GM21447 (cell line): ENCODE measurements around the gene MS4A18.
"Not testable (repeated sequence)": the region's sequence is repeated elsewhere in the genome, so short reads cannot be mapped to it uniquely, and the experiment has no call there.

Experiments used
- ATAC-seq: cut with Tn5 transposase; IDR thresholded peaks from one replicate; pipeline ENCODE4 v1.9.1; 2021; ENCODE audit not compliant: unreplicated experiment

MS4A18 gene

DNA sequence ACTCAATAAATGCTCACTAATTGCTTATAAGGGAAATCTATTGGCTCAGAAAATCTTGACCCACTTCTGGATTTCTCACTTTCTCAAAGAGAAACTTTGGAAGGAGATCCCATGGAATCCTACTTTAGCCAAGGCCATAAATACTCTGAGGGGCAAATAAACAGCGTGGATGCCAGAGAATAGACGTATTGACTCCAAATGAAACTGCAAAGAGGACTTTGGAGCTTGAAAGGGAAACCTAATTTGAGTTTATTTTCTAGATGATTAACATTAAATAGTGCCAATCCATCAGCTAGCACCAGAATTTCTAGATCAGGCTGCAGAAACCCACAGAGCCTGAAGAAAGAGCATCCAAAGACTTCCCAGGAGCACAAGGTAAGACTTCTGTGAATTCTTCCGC lies at the start of gene MS4A18:
TSS of gene MS4A18 (plus strand) at position 301 of the 400 bp plus-strand sequence.
- no peak for ATAC-seq

DNA sequence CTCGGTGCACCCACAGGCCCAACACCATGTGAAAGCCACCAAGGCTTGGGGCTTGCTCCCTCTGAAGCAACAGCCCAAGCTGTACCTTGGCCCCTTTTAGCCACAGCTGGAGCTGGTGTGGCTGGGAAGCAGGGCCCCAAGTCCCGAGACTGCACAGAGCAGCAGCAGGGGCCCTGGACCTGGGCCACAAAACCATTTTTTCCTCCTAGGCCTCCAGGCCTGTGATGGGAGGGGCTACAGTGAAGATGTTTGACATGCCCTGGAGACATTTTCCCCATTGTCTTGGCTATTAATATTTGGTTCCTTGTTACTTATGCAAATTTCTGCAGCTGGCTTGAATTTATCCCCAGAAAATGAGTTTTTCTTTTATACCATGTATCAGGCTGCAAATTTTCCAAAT lies 46.3 kb upstream of the MS4A18 start:
- not testable (repeated sequence) for ATAC-seq

DNA sequence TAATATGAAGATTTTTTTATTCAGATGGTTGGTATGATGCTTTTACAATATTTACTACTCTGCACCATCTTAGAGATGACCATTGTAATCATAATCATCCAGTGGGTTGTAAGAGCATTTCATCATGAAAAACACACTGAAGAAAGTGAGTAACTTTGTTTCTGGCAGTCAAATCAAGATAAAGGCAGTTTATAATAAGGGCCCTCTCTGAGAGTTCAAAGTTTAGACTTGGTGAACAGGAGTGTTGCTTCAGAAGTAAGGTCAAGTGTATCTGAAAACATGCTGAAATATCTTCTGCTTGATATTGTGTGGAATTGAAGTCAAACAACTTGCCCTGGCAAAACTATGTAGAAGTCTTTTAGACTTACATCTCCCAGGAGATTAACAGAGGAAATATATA lies 44.6 kb upstream of the MS4A18 start:
- ATAC-seq = no peak

DNA sequence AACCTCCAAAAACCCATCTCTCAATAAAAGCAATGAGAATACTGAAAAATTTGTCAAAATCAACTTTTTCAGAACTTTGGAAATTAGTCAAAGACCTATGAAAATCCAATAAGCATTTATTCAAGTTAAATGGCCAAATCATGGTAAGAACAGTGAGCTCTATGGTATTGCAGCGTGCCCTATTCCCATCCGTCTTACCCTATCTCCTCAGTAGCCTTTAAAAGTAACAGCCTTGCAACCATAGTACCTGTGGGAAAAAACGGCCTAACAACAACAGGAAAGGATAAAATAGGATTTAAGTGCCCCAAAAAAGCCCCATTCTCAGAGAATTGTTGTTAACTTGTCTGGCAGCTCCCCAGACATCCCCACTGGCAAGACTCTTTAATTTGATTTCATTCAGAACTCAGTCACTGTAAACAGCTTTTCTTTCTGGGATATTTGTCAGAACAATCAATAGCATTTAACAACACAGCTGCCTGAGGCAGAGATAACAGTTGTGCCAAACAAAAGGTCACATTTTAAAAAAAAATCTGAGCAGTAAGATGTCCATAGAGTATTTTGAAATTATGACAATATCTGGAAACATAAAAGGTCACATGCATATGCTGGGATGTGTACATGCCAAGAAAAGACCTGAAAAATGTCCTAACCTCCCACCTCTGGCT lies 43.9 kb upstream of the MS4A18 start:
- no peak for ATAC-seq

DNA sequence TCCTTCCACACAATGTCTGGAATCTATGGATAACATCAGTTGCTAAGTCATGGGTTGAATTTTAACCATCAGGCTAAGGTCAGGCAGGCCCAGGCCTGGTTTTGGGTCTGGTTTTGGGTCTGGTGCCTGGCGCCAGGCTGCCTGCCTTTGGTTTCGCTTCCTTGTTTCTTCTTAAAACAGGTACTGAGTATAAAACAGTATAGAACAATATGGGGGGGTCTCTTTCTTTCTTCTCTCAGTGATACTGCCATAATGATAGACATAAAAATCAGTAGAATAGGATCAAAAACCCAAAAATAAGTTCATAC lies 40.0 kb upstream of the MS4A18 start:
- ATAC-seq = peak; percentile 48

DNA sequence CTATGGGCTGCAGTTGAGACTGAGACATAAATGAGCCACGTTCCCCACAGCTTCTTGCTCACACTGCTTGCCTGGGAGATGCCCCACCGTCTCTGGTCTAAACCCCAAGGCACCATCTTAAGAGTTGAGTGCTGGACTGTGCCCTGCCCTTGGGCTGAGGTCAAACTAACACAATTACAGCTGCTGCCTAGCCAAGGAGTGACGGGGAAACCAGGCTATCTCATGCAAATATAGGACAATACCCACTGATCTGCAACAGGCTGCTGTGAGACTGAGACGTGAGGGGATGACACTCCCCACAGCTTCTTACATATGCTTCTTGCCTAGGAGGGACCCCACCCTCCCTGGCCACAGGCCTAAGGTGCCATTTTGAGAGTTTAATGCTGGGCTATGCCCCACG lies 32.9 kb upstream of the MS4A18 start:
- no peak for ATAC-seq

DNA sequence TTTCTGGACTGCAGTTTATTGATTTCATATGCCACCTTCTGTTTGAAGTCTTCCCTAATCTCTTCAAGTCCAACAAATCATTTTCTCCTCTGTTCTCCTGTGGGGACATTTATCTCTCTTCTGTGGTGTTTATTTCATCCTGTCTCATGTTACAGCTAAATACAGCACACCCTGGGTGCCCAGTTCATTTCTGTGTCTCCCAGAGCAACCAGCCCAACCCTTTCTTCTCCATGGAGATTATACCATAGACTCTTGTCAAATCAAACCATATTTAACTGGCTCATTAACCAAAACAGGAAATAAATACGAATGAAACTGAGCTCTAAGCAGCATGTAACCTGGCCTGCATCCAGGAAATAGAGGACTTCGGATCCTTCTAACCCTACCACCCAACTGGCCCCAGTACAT lies 25.2 kb upstream of the MS4A18 start, which contains the start of gene MS4A8:
TSS of gene MS4A8 (plus strand) at position 329 of the 408 bp plus-strand sequence. CDS start 1,249 bp downstream, outside the sequence.
- no peak for ATAC-seq

DNA sequence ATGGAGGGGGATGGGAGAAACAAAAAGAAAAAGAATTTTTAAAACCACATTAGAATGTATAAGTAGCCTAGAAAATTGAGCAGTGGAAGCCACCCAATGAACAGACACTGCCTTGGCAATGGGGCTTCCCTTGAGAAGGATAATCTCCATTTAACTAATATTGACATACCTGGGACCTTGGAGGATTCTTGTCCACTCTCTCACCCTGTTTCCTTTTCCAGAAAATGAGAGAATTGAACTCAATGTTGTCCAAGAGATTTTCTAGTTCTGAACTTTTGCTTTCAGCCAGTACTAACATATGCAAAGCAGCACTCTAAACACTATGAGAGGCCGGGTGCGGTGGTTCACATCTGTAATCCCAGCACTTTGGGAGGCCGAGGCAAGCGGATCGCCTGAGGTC lies 24.6 kb upstream of the MS4A18 start:
- ATAC-seq = no peak

DNA sequence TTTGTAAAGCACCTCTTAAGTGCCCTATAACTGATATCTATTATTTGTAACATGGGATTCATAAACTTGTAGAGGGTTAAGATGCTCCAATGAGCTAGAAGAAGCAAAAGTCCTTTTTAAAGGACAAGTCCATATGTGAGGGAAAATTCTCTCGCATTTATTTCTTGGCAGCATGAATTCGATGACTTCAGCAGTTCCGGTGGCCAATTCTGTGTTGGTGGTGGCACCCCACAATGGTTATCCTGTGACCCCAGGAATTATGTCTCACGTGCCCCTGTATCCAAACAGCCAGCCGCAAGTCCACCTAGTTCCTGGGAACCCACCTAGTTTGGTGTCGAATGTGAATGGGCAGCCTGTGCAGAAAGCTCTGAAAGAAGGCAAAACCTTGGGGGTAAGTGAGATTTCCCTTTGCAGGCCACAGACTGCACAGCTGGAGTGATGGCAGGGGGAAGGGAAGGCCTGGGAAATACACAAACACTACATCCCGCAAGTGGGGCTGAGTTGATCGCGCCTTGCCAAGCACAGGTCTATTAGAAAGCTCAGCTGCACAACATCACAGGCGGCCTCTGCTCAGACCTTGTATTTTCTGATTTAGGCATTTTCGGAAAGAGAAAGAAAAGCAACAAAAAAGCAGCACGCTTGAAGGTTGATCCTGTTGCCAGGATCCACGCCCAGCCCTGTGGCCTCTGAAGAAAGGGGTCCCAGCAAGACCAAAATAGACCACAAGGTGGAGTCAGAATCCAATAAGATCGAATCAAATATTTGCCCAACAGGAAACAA lies 23.6 kb upstream of the MS4A18 start:
- no peak for ATAC-seq

DNA sequence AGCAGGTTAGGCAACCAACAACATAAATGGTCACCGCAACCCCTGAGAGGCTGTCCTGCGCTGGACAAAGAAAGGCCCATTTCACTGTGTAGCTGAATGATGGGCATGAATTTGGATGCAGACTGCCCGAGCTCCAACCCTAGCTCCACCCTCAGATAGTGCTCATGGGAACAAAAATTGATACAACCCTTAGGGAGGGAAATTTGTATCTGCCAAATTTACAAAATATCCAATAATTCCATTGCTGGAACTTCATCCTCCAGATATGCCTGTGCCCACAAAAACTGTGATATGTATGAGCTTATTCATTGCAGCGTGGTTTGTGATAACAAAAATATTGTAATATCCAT lies 23.1 kb upstream of the MS4A18 start:
- no peak for ATAC-seq

DNA sequence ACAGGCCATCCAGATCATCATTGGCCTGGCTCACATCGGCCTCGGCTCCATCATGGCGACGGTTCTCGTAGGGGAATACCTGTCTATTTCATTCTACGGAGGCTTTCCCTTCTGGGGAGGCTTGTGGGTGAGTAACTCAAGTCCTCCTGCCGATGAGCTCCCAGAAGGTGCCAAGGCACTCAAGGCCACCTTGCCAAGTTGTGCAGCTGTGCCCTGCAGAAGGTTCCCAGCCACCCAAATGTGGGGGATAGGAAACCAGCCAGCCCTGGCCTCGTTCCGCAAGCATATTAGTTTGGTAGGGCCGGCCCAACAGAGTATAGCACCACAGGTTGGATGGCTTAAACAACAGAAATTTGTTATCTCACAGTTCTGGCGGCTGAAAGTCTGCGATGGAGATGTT lies 21.1 kb upstream of the MS4A18 start:
- no peak for ATAC-seq

DNA sequence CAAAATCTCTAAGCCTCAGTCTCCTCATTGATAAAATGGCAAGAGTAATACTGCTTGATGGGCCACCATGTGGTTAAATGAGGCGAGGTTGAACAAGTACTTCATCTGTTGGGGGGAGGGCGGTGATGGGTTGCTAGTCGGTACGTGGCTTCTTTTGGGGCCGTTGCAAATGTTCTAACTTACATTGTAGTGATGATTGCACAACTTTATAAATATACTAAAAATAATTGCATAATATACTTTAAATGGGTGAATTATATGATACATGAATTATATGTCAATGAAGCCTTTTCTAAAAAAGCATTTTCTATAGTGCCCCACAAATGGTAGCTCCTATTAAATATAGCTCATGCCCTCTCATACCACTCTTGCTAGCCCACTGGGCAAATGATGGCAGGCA lies 18.6 kb upstream of the MS4A18 start:
- no peak for ATAC-seq

DNA sequence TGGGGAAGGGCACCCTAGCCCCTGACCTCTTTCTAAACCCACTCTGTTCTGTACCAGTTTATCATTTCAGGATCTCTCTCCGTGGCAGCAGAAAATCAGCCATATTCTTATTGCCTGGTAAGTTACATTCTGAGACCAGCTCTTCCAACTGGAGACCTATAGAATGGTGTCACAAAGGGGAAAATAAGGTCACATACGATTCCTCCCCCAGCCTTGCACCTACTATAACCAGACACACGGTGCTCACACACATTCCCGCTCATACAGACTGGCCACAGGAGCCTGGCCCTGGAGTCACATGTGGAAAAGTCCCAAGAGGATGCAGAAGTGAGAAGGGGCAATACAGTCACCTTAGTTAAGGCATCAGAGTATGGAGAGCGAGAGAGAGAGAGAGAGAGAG lies 17.6 kb upstream of the MS4A18 start:
- no peak for ATAC-seq

DNA sequence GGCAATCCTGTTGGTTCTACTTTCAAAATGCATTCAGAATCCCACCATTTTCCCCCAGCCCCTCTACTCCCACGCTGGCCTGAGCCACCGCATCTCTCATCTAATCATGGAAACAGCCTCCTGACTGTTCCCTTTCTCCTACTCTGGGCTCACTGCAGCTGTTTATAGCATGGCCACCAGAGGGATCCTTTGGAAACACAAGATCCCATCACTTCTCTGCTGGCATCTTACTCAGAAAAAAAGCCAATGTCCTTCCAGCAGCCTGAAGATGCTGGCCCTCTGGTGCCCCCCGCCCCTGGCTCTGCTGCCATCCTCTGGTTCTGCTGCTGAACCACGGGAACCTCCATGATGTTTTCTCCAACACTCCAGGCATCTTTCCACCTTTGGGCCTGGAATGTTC lies 14.0 kb upstream of the MS4A18 start:
- ATAC-seq = no peak

DNA sequence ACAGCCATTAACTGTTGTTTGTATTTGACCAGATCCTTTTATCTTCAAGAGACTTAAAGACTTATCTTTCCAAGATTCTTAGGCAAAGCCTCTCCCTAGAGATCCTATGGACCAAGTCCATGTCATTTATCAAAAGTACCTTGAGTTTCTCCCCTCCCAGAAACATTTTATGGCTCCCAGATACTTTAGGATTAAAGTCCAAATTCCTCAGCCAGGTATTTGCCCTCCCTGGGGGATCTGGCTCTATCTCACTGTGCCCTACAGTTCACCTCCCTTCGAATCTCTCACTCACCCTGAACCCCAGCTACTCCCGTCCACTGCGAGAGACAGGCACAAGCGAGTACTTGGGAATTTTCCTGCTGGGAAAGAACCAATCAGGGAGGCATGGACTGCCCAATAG lies 13.2 kb upstream of the MS4A18 start:
- no peak for ATAC-seq

DNA sequence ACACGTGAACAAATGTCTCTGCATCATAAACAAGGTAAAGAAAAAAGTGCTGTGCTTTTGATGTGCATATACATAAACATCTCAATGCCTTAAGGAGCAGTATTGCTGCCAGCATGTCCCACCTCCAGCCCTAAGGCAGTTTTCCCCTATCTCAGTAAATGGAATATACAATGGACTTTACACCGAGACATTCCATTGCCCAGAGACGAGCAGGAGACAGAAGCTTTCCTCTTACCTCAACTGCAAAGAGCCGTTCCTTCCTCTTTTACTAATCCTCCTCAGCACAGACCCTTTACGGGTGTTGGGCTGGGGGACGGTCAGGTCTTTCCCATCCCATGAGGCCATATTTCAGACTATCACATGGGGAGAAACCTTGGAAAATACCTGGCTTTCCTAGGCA lies 11.1 kb upstream of the MS4A18 start:
- not testable (repeated sequence) for ATAC-seq

DNA sequence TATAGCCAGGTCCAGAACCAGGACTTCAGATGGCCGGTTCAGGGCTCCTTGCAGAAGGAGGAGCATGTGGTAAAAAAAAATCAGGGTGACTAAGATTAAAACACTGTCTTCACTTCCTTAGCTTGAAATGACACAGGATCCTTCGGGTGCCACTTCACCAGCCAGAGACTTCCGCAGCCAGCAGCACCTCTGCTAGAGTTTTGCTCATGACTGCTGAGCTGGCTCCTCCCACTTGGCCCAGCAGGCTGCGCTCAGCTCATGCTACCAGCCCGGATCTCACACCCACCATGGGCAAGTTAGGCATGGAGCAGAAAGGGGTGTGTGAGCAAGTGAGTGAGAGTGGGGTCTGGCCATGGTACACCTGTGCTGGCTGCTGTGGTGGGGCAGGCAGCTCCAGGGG lies 6.6 kb upstream of the MS4A18 start:
- ATAC-seq = no peak

DNA sequence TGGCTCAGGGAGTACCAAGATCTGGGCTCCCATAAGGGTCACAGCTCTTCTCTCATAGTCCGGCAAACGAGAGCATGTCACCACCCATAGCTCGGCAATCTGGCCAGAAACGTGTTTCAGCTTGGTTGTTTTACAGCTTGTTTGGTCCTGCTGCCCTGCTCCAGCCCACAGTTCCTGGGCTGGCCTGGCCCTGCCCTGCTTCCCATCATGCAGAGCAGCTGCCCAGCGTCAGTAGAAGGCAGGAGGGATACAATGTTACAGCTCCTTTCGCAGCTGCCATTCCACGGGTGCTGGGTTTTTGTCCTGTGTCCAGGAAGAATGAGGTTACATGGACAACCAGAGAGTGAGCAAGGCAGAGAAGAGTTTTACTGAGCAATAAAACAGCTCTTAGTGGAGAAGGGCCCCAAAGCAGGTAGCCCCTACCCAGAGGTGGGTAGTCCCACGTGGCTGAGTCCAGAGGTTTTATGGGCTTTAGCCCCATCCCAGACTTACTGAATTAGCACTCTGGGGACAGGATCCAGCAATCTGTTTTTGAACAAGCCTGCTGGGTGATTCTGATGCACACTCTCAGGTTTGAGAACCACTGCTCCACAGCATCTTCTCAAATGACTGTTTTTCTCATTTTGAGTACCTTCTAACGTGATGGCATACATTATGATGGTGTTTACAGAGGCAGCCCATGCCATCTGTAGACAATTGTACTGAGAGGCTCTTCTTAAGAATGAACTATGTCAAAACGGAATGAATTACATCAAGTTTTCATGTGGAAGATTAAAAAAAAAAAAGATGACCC lies 5.8 kb upstream of the MS4A18 start:
- no peak for ATAC-seq

DNA sequence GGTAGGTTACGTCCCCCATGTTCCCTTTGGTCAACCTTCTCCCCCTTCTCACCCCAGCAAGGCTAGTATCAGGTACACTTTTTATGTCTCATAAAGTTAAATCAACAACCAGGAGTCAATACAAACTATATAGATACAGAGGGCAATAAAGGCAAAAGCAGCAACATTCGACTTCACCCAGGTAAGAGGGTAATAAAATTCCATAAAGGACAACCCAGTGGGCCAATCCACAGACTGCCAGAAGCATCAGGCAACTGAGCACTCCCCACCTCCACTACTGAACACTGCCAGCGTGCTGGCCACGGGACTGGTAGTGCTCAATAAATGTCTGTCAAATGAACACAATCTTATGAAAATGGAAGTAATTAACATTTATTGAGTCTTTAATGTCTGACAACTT lies 5.1 kb upstream of the MS4A18 start:
- no peak for ATAC-seq

DNA sequence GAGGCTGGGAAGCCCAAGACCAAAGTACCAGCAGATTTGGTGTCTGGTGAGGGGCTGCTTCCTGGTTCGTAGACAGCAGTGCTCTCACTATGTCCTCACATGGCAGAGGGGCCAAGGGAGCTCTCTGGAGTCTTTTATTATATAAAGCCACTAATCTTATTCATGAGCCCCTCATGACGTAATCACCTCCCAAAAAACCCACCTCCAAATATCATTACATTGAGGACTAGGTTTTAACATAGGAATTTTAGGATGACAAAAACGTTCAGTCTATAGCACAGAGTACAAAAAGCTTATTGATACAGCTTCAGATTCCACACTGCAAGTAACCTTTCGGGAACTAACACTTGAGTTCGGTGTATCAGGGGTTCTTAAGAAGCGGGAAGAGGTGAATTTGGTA lies 4.1 kb upstream of the MS4A18 start:
- no peak for ATAC-seq

DNA sequence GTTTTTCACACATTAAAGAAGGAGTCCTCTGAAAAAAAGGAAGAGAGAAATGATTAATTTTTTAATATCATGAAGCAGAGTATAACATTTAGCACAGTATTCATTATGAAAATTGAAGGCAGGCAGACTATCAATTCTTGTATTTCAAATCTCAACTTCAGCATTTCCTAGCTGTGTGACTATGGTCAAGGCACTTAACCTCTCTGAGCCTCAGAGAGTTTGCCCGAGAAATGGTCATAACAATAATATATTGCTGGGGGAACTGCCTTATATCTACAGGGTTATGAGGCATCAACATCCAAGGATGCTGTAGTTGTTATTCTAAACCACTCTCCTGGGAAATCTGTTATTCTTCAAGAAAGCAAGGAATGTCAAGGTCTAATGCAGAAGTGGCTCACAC lies 1.1 kb downstream of the MS4A18 start:
- ATAC-seq = no peak

DNA sequence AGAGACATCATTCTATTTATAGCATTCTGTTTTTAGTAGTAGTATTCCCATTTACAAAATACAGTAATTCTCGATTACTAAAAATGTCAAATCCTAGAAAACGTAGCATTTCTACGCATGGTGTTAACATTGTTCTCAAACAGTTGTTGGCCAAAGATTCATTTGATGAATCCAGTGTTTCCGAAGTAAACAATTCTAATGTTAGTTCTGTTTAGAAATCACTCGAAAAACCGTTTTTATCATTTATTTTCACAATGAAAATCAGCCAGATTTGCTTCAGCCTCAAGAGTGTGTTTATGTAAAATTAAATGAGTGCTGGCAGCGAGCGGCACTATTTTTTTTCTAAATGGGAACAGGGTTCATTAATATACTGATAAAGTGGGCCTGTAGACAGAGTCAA lies 7.1 kb downstream of the MS4A18 start:
- ATAC-seq = no peak
